ENCODE measurements around the gene CTPS1.

- TF ChIP-seq CTCF (IDR thresholded peaks at IDR 0.05) (no peak), ZFX (IDR thresholded peaks at IDR 0.05; ENCODE audit: borderline replicate concordance) (no peak)
These were observed 8.8 kb downstream of the CTPS1 start for GRCh38 chr1:40988280-40988679.
